Islet of Langerhans (tissue), 1 donor: ENCODE measurements around the gene CTNNA3.
"Not testable (repeated sequence)": the region's sequence is repeated elsewhere in the genome, so short reads cannot be mapped to it uniquely, and the experiment has no call there.

Source experiments
- FAIRE-seq: peaks from one replicate; lab custom pipeline; 2011; peaks lifted over from hg19 to GRCh38; lab: Jason Lieb, UNC

CTNNA3 gene

GRCh38 chr10:67506083-67506756 lies 189.8 kb downstream of the CTNNA3 start:
- no peak for FAIRE-seq

DNA sequence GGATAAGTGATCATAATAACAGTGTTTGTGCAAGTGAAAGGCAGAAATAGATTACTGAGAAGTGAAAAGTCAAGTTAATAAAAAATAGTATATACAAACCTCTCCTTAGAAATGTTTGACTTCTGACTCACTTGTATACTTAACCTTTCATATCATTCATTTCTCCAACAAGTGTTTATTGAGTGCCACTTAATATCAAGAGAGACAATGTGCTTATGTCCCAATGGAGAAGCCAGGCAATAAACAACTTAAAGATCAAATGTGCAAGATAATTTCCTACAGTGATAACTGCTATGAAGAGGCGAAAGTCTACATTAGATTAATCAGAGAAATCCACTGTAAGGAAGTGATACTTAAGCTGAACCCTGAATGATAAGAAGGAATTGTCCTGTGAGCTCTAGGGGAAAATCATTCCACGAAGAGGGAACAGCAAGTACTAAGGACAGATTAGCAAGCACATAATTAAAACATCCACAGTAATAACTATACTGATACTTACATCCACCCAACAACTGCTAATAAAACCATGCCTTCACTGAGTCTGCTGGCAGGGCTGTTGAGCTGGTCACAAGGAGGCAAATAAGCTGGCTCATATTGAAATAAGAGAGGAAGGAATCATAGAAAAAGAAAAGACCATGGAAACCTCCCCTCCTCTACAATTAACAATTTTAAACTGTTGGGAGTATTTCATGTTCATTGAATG lies 203.5 kb downstream of the CTNNA3 start:
- FAIRE-seq, result no peak

DNA sequence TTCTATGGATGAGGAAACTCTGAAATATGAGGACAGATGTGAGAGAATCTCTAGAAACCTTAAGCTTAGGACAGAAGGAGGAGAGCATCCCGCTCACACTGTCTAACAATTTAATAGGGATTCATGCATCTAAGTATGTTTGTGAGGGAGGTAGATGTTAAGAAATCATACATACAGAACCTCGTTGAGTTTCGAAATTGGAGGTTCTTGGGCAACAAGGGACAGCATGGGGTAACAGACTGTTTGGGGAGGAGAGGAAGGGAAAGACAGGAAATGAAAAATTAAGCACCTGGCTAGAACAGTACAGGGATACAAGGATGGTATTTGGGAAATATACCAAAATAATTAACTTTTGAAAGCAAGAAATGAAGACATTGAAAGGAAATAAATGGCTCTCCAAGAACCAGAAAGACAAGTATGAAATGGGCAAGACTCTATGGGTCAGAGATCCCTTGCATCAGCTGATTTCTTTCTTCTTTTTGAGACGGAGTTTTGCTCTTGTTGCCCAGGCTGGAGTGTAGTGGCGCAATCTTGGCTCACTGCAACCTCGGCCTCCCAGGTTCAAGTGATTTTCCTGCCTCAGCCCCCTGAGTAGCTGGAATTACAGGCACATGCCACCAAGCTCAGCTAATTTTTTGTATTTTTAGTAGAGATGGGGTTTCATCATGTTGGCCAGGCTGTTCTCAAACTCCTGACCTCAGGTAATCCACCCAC lies 207.9 kb downstream of the CTNNA3 start:
- FAIRE-seq, result no peak

DNA sequence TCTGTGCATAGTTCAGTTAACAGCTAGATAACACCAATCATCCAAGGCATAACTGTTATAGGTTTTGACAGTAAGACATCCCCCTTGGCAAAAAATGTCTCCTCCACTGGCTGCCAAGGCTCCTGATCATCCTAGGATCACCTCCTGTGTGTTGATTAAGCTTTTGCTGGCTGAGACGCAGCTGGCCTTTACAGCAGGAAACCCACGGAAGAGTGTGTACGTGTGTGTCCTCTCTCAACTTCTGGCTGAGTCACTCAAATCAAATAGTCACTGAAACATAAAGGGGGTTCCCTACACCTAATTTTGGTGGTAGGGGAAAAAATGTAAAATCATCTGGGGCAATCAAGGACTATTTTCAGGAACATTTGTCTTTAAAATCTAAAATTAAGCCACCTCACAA lies 208.8 kb downstream of the CTNNA3 start:
- no peak for FAIRE-seq

DNA sequence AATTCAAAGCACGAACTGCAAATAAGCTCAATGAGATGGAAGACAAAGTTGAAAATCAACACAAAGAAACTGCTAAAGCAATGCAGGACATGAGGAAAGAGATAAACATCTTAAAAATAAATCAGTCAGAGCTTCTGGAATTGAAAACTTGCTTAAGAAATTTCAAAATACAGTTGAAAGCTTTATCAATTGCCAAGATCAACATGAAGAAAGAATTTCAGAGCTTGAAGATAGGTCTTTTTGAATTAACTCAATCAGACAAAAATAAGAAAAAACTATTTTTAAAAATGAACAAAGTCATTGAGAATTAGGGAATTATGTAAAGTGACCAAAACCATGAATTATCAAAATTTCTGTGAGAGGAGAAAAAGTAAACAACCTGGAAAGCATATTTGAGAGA lies 218.1 kb downstream of the CTNNA3 start:
- FAIRE-seq, result no peak

GRCh38 chr10:67476201-67476600 lies 219.8 kb downstream of the CTNNA3 start:
- FAIRE-seq, result no peak

- no peak for FAIRE-seq
Measured at GRCh38 chr10:67473850-67474633, 222.0 kb downstream of the CTNNA3 start.

DNA sequence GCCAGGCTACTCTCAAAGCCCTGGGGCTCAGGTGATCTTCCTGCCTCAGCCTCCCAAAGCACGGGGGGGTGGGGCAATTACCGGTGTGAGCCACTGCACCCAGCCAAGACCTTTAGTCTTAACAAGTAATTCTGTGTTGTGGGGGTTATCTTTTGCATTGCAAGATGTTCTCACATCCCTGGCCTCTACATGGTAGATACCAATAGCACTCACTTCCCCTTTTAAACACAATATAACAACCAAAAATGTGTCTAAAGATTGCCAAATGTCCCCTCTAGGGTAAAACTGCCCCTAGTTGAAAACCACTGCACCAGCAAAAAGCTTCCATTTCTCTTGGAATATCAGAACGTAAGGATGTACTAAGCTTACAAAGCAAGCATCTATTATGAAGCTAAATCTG lies 225.0 kb downstream of the CTNNA3 start:
- no peak for FAIRE-seq

DNA sequence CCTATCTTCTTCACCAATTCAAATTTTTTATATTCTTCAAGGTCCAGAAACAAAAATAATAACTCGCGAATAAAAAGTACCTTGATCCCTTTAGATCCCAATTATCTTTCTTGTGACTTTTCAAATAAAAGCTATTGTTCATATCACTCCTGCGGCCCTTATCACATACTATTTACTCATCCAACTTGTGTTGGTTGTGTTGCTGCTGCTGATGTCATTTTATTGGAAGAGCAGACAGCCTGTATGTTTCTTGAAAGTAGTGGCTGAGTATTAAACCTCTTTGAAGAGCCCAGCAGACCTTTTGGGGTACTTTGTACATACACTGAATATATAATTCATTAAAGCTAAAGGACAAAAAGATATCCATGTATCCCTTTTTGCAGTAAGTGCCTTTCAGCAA lies 231.7 kb downstream of the CTNNA3 start:
- FAIRE-seq, result no peak

DNA sequence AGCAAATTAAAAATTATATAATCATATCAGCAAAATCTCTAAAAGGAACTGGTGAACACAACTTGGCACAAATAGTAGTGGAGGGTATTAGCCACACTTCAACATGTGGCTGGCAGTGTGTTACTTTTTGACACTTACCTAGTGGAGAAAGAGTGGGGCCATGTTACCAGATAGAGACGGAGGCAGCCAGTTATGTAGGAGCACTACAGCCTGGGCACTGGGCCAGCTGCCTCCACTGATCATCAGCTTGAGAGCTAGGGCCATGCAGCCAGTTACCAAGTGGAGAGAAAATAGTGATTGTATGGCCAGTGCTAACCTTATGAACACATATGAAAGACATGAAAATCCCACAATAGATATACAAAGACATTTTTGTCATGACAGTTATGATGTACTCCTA lies 243.1 kb downstream of the CTNNA3 start:
- no peak for FAIRE-seq

DNA sequence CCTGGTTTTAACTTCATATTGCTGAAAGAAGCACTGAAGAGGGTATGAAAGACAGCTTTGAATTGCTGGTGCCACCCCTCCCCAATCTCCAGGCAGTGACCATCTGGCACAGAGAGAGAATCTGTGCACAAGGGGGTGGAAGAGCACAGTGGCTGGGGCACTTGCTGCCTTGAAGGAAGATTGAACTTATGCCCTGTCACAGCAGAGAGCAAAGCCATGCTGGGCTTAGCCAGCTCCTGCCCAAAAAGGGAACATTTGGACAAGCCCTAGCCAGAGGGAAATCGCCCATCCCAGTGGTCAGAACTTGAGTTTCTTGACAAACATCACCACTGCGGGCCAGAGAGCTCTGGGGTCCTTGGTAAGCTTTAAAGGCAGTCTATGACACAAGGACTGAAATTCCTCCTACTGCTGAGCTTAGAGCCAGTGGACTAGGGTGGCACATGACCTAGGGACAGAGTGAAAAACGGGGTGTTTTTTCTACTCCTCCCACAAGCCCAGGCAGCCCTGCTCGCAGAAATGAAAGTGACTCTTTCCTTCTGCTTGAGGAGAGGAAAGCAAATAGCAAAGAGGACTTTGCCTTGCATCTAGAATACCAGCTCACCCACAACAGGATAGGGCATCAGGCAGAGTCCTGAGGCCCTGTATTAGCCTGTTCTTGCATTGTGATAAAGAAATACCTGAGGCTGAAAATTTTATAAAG lies 257.2 kb downstream of the CTNNA3 start:
- FAIRE-seq, result no peak

DNA sequence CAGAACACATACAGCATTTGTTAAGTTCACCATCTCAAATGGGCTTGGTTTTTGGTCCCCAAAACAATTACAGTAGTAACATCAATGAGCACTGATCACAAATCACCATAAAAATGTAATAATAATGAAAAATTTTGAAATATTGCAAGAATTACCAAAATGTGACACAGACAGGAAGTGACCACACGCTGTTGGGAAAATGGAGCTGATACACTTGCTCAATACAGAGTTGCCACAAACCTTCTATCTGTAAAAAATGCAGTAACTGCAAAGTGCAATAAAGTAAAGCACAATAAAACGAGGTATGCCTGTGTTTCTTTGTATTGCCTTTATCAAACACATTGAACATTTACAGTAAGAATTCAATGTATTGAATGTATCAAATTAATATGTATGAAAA lies 262.7 kb downstream of the CTNNA3 start:
- no peak for FAIRE-seq

DNA sequence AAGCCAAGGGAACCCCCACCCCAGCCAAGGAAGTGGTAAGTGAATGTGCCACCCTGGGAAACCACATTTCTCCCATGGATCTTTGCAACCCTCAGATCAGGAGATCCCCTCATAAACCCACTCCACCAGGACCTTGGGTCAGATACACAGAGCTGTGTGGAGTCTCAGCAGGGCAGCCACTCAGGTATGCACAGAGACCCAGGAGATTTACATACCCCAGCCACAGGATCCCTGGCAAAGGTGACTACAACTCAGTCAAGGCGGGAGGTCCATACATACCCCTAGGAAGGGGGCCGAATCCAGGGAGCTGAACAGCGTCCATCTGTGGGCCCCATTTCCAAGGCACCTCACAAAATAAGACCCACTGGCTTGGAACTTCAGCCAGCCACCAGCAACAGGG lies 293.4 kb downstream of the CTNNA3 start:
- no peak for FAIRE-seq

DNA sequence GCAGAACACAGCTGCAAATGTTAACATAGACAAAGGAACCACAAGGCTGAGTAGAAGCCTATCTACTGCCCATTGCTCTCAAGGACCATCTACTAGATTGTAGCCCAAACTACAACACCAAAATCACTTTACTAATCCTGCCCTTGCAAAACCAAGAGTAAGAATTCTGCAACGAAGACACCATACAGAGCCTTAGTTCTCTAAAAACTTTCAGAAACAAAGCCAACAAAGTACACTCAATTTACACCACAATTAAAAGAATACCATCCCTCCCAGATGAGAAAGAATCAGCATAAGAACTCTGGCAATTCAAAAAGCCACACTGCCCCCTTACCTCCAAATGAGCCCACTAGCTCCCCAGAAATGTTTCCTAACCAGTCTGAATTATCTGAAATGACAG lies 294.3 kb downstream of the CTNNA3 start:
- no peak for FAIRE-seq

DNA sequence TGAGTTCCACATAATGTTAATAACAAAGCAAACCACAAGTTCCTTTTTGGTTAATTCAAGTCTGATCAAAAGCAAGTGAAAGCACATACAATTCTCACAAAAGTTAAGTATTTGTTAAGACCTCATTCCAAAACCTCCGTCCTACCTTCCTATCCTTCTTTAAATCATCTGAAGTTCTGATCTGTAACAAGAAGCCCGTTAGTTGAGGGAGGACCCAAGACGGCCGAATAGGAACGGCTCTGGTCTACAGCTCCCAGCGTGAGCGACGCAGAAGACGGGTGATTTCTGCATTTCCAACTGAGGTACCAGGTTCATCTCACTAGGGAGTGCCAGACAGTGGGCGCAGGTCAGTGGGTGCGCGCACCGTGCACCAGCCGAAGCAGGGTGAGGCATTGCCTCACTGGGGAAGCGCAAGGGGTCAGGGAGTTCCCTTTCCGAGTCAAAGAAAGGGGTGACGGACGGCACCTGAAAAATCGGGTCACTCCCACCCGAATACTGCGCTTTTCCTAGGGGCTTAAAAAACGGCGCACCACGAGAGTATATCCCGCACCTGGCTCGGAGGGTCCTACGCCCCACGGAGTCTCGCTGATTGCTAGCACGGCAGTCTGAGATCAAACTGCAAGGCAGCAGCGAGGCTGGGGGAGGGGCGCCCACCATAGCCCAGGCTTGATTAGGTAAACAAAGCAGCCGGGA lies 309.0 kb downstream of the CTNNA3 start:
- not testable (repeated sequence) for FAIRE-seq

- FAIRE-seq, result no peak
Measured at GRCh38 chr10:67386260-67386659, 309.7 kb downstream of the CTNNA3 start.

GRCh38 chr10:67385566-67385965 lies 310.4 kb downstream of the CTNNA3 start:
- FAIRE-seq, result no peak

DNA sequence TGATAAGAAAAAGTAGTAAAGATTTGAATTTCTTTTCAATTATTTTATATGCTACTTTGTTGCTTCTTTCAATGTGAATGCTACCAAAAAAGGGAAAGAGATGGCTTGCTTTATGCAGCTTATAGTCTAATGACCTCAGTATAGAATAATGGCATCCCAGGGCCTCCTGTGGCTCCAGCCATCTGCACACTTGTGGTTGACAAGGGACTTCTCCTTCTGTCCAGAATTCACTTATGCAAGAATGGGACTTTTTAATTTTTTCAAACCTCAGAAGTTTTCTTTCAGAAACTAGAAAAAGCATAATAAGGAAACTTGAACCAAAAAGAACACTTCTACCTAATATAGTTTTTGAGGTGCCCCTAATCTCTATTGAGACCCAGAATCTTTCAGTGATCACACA lies 310.9 kb downstream of the CTNNA3 start:
- no peak for FAIRE-seq

DNA sequence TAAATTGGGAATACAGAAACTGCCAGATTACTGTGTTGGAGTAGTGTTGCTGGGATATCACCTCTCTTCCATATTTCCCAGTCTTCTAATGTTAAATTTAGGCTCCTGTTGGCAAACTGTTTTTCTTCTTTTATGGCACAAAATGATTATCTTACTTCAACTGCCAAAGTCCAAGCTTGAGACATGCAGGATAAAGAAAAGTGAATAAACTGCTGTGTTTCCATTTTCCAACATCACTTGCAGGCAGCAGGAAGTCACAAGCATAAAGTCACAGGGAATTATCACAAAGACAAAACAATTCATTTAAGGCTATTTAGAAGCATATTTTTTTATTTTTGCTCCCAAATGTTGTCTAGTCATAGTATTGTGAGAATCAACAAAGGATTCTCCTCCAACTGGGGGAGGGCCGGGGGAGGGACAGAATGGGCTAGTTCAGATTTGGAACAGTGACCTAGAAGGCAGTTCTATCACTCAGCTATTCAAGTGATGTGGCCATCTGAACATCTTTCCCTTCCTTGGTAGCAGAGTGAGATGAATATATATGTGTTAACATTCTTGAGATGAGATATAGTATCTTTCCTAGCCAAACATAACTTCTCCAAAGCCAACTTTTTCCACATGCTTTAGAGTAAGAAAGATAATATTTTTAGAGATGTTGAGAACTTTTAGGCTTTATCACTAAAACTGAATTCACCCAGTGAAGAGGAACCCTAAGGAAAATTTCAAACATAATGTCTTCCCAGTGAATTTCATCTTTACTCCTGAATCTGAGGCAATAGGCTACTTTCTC lies 364.7 kb downstream of the CTNNA3 start:
- FAIRE-seq, result no peak
